ENCODE results near the gene ATAD1.
"Not testable (repeated sequence)": the region's sequence is repeated elsewhere in the genome, so short reads cannot be mapped to it uniquely, and the experiment has no call there.

ATAD1 gene

DNA sequence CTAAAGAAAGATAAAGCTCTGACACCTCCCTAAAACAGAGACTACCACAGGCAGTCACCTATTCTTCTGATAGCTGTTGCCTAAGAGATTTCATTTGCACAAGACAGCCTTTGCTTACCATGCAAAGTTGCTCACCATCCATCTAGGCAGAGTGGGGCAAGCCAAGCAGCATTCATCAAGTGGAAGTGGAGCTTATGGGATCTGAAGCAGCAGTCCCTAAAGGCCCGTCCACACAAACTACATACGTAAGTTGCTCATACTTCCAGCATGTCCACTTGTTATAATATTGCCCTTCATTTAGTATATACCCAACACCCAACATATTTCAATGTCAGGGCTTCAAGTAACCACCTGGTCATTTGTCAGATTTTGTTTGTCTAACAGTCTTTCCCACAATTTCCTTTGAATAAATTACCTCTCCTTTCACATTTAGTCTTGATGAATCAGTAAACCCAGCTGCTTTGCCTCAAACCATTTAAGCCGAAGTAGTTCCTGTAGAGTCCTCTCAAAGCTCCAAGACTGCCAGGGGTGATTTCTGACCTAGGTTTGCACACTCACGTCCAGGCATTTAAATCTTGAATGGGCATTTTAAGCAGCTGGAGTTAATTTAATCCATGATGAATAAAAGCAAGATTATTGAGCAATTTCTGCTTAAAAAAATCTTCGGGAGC, 67.9 kb downstream of the ATAD1 start:
- TF ChIP-seq, protein P1, sequence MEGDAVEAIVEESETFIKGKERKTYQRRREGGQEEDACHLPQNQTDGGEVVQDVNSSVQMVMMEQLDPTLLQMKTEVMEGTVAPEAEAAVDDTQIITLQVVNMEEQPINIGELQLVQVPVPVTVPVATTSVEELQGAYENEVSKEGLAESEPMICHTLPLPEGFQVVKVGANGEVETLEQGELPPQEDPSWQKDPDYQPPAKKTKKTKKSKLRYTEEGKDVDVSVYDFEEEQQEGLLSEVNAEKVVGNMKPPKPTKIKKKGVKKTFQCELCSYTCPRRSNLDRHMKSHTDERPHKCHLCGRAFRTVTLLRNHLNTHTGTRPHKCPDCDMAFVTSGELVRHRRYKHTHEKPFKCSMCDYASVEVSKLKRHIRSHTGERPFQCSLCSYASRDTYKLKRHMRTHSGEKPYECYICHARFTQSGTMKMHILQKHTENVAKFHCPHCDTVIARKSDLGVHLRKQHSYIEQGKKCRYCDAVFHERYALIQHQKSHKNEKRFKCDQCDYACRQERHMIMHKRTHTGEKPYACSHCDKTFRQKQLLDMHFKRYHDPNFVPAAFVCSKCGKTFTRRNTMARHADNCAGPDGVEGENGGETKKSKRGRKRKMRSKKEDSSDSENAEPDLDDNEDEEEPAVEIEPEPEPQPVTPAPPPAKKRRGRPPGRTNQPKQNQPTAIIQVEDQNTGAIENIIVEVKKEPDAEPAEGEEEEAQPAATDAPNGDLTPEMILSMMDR (IDR thresholded peaks at IDR 0.05), result no peak
- no peak overlapping the region for H3K4me3 Mint-ChIP-seq
- no peaks in the 10 kb centered on the region for H3K4me1 Mint-ChIP-seq
- peak overlapping the region; percentile 68 for H3K27ac Mint-ChIP-seq
- H3K9me3 Mint-ChIP-seq, result no peaks in the 10 kb centered on the region
- H3K27me3 Mint-ChIP-seq (ENCODE audit: low read depth, poor library complexity), result peaks cover 5% of the 10 kb centered on the region
- no peak for DNase-seq
- peaks cover 17% of the 10 kb centered on the region for H3K36me3 Mint-ChIP-seq (ENCODE audit: low read depth)

DNA sequence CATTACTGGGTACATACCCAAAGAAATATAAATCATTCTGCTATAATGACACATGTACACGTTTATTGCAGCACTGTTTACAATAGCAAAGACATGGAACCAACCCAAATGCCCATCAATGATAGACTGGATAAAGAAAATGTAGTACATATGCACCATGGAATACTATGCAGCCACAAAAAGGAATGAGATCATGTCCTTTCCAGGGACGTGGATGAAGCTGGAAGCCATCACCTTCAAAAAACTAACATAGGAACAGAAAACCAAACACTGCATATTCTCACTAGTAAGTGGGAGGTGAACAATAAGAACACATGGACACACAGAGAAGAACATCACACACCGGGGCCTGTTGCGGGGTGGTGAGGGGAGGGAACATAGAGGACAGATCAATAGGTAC, 69.8 kb downstream of the ATAD1 start:
- not testable (repeated sequence) for DNase-seq; H3K4me1 Mint-ChIP-seq; H3K27me3 Mint-ChIP-seq (ENCODE audit: low read depth, poor library complexity); H3K4me3 Mint-ChIP-seq; H3K36me3 Mint-ChIP-seq (ENCODE audit: low read depth); H3K9me3 Mint-ChIP-seq; H3K27ac Mint-ChIP-seq

DNA sequence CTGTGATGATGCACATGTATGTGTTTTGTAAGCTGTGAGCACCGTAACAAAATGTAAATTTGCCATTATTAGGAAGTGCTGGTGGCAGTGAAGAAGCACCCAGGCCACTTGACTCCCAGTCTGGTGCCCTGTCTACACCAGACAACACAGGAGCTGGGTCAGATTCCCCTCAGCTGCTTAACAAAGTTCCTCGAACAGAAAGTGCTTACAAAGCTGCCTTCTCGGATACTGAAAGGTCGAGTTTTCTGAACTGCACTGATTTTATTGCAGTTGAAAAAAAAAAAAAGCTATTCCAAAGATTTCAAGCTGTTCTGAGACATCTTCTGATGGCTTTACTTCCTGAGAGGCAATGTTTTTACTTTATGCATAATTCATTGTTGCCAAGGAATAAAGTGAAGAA, 71.1 kb downstream of the ATAD1 start:
- TF ChIP-seq, protein P1 (IDR thresholded peaks at IDR 0.05), result no peak
- peaks cover 5% of the 10 kb centered on the region for H3K27me3 Mint-ChIP-seq (ENCODE audit: low read depth, poor library complexity)
- H3K27ac Mint-ChIP-seq, result no peak overlapping the region
- DNase-seq, result no peak
- H3K36me3 Mint-ChIP-seq (ENCODE audit: low read depth), result no peaks in the 10 kb centered on the region
- H3K4me3 Mint-ChIP-seq, result no peak overlapping the region
- H3K9me3 Mint-ChIP-seq, result no peaks in the 10 kb centered on the region
- no peaks in the 10 kb centered on the region for H3K4me1 Mint-ChIP-seq

DNA sequence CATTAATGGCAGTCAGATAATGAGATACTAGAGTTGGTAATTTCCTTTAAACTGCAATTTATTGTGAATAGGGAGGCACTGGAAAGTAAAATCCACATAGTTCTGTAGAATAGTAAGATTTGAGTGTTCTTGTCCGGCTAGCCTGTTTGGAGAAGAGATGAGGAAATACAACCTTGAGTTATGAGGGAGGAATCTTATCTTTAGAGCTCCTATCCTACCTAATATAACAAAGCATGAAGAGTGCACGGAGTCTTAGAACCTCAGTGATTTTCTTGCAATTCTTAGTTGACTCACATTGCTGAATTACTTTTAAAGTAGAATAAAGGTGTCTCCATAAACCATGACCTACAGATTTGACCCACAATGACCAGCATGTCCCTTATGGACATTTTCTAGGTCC, 73.4 kb downstream of the ATAD1 start:
- Mint-ChIP-seq H3K27me3 (ENCODE audit: low read depth, poor library complexity) (peaks cover 5% of the 10 kb centered on the region), H3K36me3 (ENCODE audit: low read depth) (no peaks in the 10 kb centered on the region), H3K27ac (no peak overlapping the region), H3K4me3 (no peak overlapping the region), H3K4me1 (no peaks in the 10 kb centered on the region), H3K9me3 (no peaks in the 10 kb centered on the region)
- DNase-seq, result no peak
- TF ChIP-seq, protein P1 (IDR thresholded peaks at IDR 0.05), result no peak

DNA sequence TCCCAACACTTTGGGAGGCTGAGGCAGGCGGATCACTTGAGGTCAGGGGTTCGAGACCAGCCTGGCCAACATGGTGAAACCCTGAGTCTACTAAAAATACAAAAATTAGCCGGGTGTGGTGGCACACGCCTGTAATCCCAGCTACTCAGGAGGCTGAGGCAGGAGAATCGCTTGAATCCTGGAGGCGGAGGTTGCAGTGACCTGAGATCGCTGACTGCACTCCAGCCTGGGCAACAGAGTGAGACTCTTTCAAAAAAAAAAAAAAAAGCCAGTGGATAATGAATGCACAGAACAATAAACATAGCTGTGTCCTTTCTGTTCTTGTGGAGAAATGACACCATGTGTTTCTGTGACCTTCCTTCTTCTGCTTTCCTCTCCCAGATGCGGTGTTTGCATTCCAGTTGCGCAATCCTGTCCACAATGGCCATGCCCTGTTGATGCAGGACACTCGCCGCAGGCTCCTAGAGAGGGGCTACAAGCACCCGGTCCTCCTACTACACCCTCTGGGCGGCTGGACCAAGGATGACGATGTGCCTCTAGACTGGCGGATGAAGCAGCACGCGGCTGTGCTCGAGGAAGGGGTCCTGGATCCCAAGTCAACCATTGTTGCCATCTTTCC, 74.9 kb downstream of the ATAD1 start:
- H3K4me1 Mint-ChIP-seq; H3K27me3 Mint-ChIP-seq (ENCODE audit: low read depth, poor library complexity); H3K36me3 Mint-ChIP-seq (ENCODE audit: low read depth); DNase-seq; H3K4me3 Mint-ChIP-seq; H3K9me3 Mint-ChIP-seq; H3K27ac Mint-ChIP-seq: not testable (repeated sequence)

DNA sequence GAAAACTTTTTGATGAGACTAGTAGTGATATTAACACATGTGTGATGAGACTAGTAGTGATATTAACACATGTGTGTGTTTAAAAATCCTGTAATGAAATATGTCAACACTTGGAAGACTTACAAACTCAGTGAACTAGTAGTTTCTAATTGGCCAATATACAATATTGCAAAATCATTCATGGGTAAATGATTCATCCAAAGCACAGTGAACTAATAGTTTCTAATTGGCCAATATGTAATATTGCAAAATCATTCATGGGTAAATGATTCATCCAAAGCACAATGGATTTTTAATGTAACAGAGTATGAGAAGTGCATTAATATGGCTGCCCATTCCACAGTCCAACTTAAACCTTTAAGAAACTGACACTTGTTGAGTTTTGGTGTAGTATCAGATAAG, 77.8 kb downstream of the ATAD1 start:
- H3K4me1 Mint-ChIP-seq, result peaks cover 6% of the 10 kb centered on the region

More for the DNA sequence above, 77.8 kb downstream of the ATAD1 start:
- Mint-ChIP-seq H3K27me3 (ENCODE audit: low read depth, poor library complexity) (peaks cover under 1% of the 10 kb centered on the region), H3K4me3 (no peak overlapping the region), H3K27ac (no peak overlapping the region), H3K36me3 (ENCODE audit: low read depth) (no peaks in the 10 kb centered on the region), H3K9me3 (no peaks in the 10 kb centered on the region)
- TF ChIP-seq, protein P1 (IDR thresholded peaks at IDR 0.05), result no peak
- no peak for DNase-seq

Measured in nephron progenitor cell (in vitro differentiated cells).